ENCODE measurements around the gene NME7.
"Not testable (repeated sequence)": the region's sequence is repeated elsewhere in the genome, so short reads cannot be mapped to it uniquely, and the experiment has no call there.

NME7 gene

GRCh38 chr1:169340882-169341281 lies 26.7 kb downstream of the NME7 start:
- DNase-seq (ENCODE audit: low spot score), result no peak

DNA sequence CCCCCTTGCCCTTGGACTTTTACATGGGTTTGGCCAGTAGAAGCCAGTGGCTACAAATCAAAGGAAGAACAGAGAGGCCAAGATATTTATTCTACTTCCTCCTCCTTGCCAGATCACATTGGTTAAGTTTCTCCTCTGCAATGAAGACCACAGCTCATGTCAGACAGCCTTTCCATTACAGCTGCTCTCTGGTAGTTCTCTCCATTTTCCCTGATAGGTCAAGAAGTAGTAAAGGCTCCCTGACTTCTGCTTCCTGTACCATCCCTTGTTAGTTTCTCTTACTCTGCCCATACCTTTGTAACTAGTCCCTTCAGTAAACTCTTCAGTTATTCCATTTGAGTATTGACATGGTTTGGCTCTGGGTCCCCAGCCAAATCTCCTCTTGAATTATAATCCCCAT lies 27.8 kb downstream of the NME7 start:
- no peak for DNase-seq (ENCODE audit: low spot score)

- DNase-seq (ENCODE audit: low spot score), result no peak
Measured at GRCh38 chr1:169338617-169339016, 29.0 kb downstream of the NME7 start.

DNA sequence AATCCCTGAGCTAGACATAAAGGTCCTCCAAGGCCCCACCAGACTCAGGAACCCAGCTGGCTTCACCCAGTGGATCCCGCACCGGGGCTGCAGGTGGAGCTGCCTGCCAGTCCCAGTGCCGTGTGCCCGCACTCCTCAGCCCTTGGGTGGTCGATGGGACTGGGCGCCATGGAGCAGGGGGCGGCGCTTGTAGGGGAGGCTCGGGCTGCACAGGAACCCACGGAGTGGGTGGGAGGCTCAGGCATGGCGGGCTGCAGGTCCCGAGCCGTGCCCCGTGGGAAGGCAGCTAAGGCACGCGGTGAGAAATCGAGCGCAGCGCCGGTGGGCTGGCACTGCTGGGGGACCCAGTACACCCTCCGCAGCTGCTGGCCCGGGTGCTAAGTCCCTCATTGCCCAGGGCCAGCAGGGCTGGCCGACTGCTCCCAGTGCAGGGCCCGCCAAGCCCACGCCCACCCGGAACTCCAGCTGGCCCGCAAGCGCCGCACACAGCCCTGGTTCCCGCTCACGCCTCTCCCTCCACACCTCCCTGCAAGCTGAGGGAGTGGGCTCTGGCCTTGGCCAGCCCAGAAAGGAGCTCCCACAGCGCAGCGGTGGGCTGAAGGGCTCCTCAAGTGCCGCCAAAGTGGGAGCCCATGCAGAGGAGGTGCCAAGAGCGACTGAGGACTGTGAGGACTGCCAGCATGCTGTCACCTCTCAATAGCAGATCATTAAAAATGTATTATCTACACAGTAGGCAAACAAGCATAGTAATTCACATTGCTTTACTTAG lies 30.5 kb downstream of the NME7 start:
- DNase-seq (ENCODE audit: low spot score), result not testable (repeated sequence)

- DNase-seq (ENCODE audit: low spot score), result not testable (repeated sequence)
Measured at GRCh38 chr1:169334727-169335126, 32.9 kb downstream of the NME7 start.

DNA sequence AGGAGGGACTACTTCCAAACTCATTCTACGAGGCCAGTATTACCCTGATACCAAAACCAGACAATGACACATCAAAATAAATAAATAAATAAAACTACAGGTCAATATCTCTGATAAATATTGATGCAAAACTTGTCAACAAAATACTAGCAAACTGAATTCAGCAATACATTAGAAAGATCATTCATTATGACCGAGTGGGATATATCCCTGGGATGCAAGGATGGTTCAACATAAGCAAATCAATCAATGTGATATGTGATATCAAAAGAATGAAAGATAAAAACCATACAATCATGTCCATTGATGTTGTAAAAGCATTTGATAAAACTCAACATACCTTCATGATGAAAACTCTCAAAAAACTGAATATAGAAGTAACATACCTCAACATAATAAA lies 36.7 kb downstream of the NME7 start:
- DNase-seq (ENCODE audit: low spot score), result no peak

- no peak for DNase-seq (ENCODE audit: low spot score)
Measured at GRCh38 chr1:169329383-169329782, 38.2 kb downstream of the NME7 start.

DNA sequence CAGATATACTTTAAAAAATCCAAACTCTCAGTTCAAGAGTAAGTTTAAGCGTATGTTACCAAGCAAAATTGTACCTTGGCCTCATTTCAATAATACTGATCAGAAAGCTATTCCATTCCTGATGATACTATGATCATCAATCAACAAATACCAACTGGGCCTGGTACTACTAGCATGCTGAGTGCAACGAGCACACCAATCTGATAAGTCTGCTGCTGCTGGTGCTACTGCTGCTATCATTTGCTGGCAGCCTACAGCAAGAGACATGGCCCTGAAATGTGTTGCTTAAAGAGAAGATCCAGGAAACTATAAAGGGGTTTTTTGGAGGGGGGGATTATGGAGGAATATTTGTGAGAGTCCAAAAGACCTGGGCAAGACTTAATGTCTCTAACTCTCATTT lies 39.7 kb downstream of the NME7 start:
- DNase-seq (ENCODE audit: low spot score), result no peak

DNA sequence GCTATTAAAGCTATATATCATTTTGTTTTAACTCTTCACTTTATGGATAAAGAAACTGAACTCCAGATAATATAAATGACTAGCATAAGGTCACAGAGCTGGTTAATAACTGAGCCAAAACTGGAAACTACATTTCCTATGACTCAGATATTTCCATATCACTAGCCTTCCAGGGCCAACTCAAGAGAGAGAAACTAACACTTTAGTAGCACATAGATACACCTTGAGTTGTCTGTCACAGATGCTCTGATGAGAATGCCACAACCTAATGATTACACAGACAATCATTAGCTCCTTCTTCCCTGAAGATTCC lies 40.7 kb downstream of the NME7 start:
- no peak for DNase-seq (ENCODE audit: low spot score)

DNA sequence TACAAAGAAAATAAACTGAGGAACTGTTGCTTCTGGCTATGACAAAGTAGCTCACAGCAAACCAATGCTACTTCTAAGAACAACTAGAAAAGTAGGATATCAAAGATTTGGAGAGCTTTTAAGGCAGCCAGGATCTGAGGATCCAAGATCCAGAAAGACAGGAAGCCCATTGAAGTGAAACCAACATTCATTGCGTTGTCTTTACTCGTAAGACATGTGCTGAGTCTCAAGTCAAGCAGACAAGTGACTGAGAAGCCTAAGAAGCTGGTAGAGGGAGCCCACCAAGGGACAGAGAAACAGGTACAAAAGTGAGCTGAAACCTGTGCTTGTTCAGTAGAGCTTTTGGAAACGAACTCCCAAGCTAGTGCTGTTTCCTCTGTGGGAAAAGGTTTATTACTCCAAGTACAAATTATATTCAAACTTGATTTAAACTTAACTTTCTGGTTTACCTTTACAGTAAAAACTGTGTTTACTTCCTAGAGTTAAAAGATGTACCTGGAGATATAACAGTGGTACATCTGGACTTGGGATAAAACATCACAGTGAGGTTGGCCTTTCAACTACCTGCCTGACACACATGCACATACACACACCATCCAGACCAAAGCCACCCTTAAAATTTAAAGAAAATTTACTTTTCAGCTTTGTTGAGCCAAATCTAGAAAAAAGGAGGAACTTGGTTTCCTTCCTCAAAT lies 41.2 kb downstream of the NME7 start:
- no peak for DNase-seq (ENCODE audit: low spot score)

- DNase-seq (ENCODE audit: low spot score), result no peak
Measured at GRCh38 chr1:169325117-169325516, 42.5 kb downstream of the NME7 start.

DNA sequence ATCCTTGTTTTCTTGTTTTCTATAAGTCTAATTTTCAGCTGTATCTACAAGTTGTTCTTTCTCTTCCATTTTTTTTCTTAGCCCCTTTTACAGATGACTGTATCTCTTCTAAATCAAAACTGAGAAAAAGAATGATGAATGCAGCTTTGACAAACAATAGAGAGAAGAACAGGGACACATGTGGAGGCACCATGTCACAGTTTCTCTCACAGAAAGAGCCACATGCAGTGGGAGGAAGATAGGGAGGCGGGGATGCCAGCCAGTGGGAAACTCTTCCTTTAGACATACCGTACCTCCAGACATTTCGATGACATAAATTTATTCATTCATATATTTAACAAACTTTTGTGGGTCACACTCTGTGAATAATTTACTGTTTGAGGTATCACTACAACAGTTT lies 45.5 kb downstream of the NME7 start:
- no peak for DNase-seq (ENCODE audit: low spot score)

DNA sequence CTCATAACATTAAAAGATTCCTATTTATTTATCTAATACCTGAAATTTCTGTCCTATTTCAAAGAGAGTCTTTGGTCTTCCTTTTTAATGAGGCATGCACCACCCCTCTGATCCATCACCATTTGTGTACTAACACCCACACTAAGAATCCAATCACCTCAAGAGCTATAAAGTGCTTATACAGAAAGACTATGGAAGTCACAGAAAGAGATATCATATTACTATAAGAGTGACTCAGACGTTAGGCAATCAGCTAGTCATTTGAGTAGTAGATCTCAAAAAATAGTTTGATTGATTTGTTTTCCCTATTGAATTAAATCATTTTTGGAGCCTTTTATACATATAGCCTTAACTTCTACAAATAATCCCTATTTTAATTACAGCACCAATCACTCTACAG lies 46.1 kb downstream of the NME7 start:
- DNase-seq (ENCODE audit: low spot score), result no peak

DNA sequence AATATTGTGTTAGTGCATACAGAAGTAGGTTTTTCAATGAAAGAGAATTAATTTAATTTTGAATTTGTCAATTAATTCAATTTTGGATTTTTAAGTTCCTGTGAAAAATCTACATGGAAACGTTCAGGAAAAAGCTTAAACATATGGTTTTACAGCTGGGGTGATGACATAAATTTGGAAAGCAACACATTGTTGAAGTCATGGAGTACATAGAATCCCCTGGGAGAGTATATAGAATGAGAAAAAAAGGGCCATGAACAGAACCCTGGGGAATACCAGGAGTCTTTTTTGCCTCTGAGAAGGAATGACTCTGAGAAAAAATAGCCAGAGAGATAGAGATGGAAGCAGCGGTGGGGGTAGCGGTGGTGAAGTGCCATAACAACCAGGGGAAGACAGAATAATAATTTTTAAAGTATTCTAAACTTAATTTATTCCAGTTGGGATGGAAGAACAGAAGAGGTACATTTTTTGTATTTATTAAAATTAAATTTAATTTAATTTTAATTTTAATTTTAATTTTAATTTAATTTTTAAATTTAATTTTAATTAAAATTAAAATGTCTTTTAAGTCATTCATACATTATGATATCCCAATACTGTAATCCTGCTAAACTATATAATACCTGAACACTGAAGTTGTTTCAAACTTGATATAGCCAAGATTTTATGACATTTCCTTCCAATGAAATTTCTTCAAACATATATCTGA lies 48.9 kb downstream of the NME7 start:
- no peak for DNase-seq (ENCODE audit: low spot score)

GRCh38 chr1:169316556-169316955 lies 51.0 kb downstream of the NME7 start:
- DNase-seq (ENCODE audit: low spot score), result no peak

DNA sequence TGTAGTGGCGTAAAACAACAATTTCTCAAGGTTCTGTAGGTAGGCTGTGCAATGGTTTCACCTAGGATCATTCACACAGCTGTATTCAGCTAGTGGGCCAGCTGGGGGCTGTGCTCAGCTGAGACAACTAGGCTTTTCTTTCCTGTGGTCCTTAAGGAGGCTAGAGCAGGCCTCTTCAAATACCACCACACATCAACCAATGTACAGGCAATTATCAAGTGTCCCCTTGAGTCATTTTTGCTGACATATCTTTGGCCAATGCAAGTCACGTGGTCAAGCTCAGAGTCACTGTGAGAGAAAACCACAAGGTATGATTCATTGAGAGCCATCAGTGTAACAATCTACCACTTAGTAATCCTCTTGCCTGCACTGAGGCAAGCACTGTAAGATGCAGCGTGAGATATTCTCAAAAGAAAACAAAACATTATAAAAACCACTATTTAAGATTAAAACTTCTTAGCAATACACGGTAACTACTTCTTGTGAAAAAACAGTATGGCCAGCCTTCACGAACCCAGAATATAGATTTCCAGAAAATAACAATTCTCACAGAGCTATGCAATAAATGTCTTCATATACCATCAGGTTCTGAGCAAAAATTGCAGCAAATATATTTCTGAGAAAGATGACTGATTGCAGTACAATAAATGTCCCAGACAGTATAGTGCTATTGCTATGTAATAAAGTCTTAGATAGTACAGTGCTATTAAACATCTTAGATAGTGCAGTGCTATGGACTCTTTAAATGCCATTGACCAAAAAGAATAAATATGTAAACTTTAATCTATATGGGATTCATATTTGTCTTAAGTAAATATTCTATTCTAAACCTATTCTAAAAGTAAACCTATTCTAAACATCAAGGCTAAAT lies 55.3 kb downstream of the NME7 start:
- no peak for DNase-seq (ENCODE audit: low spot score)

DNA sequence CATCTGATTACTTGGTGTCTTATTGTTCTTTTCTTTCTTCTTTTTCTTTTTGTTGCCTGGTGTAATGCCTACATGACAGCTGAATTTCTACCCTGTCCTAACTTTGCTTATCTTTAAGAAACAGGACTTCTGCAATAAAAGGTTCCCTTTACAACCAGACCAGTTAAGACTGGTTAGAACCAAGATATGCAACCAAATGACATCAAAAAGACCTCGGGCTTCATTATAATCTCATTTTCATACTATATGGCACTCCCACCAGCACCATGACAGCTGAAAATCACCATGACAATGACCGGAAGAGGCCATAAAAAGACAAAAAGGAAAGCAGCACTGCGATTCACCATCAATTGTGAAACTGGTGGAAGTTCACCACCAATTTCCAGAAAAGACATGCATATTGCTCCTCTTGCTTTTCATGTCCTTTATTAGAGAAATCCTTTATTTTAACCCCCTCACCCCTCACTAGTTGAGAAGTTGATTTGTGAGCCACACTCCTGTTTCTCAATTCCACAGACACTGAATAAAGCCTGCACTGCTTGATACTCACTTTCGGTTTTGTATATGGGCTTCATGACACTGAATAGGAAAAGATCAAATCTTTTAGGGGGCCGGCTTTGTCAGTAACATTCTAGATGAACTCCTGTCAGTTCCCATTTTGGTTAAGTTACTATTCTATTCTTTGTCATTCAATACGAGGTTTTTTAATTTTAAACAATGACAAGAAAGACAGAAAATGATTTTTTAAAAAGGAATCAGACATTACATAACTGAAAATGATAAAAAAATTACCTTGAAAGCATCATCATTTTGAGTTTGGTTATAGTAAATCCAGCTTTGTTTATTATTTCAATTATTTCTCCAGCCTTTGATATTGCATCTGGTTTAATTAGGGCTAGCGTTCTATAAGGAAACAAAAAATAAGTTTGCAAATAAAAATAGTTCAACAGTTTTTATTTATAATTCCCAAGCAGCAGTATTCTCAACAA lies 58.1 kb downstream of the NME7 start:
- DNase-seq (ENCODE audit: low spot score), result no peak

DNA sequence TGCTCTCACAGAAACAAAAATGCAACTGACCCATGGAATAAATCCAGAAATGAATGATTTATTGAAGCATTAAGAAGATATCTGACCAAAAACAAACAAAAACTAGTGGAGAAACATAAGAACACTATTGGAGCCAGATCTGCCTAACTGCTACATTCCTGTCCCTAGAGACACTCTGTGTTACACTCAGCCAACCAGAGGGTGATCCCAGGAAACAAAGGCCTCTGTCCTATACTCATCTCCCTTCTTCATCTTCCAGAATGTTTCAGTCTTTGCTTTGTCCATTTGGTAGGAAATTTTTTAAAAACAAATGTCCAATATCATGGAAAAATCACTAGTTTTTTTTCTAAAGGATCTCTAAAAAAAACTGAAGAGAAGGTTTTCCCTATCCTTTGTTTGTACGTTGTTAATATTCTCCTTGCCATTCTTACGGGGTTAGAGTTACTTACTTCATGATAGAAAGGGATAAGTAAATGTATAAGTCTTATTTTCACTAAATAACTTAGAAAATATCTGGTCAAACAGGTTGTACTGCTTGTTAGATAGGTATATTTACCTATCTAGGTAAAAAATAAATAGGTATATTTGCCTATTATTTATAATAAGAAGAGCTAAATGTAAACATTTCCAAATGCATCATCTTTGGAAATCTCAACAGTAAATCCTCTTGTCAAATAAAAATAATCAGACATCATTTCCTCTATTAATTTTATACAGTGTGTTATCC lies 59.1 kb downstream of the NME7 start:
- no peak for DNase-seq (ENCODE audit: low spot score)

GRCh38 chr1:169307176-169307575 lies 60.4 kb downstream of the NME7 start:
- DNase-seq (ENCODE audit: low spot score), result no peak

GRCh38 chr1:169305948-169306347 lies 61.6 kb downstream of the NME7 start:
- no peak for DNase-seq (ENCODE audit: low spot score)

Data from germinal center (tissue), 1 donor.